OCI-LY3 (cell line): ENCODE measurements around the gene DYNC2LI1.

Source experiments
- H2AFZ ChIP-seq: fragments of 200-600, 300-600 bp; shearing (Covaris generic); 2 replicates; pipeline ENCODE4 v1.6.0; 2014; ENCODE audit warnings: antibody characterized with exemption, low read depth, low read length
- H3K27ac ChIP-seq: fragments of 200-600, 300-600 bp; sonication (generic); 2 replicates; pipeline ENCODE4 v1.5.1; 2014; ENCODE audit warnings: mild to moderate bottlenecking, low read length, moderate library complexity, mixed read lengths
- H3K27me3 ChIP-seq: fragments of 200-600, 300-600 bp; sonication (generic); 2 replicates; pipeline ENCODE4 v1.6.1; 2014; ENCODE audit warnings: low read depth, low read length, mixed read lengths
- H3K36me3 ChIP-seq: fragments of 200-600, 300-600 bp; sonication (generic); replicated peaks from 2 replicates; pipeline ENCODE3; 2014; ENCODE audit warnings: low read depth, low read length, mixed read lengths
- H3K4me1 ChIP-seq: fragments of 300-600, 200-600 bp; sonication (generic); 2 replicates; pipeline ENCODE4 v1.6.1; 2014; ENCODE audit warnings: low read length, mixed read lengths
- H3K4me2 ChIP-seq: fragments of 200-600, 300-600 bp; sonication (generic); 2 replicates; pipeline ENCODE4 v1.6.1; 2014; ENCODE audit warnings: low read length, mixed read lengths
- H3K4me3 ChIP-seq: fragments of 300-600, 200-600 bp; sonication (generic); 2 replicates; pipeline ENCODE4 v1.5.1; 2014; ENCODE audit warnings: antibody characterized with exemption, mild to moderate bottlenecking, low read length, moderate library complexity
- H3K79me2 ChIP-seq: fragments of 300-600, 200-600 bp; shearing (Covaris generic); 2 replicates; pipeline ENCODE4 v1.6.1; 2014; ENCODE audit warnings: mild to moderate bottlenecking, low read length, mixed read lengths
- H3K9ac ChIP-seq: fragments of 300-600, 200-600 bp; shearing (Covaris generic); 2 replicates; pipeline ENCODE4 v1.6.0; 2014; ENCODE audit warnings: mild to moderate bottlenecking, low read length, moderate library complexity
- H3K9me3 ChIP-seq: fragments of 200-600, 300-600 bp; shearing (Covaris generic); 2 replicates; pipeline ENCODE4 v1.6.1; 2014; ENCODE audit warnings: low read length, mixed read lengths; ENCODE audit not compliant: insufficient read depth
- H4K20me1 ChIP-seq: fragments of 200-600, 300-600 bp; sonication (generic); 2 replicates; pipeline ENCODE4 v1.6.1; 2016; ENCODE audit warnings: low read length, mixed read lengths; ENCODE audit not compliant: insufficient read depth
- EZH2phosphoT487 ChIP-seq: fragments of 200-600 bp; shearing (Covaris generic); IDR thresholded peaks from 2 replicates; pipeline ENCODE4 v1.6.1; 2018; ENCODE audit warnings: antibody characterized with exemption, mixed run types, low read depth
- TF ChIP-seq, protein P1 (sequence below): fragments of 200-600, 300-600 bp; sonication (generic); IDR thresholded peaks from 2 replicates; pipeline ENCODE4 v1.5.1; 2014; ENCODE audit warnings: antibody characterized with exemption, low read length, low read depth

DYNC2LI1 gene

DNA sequence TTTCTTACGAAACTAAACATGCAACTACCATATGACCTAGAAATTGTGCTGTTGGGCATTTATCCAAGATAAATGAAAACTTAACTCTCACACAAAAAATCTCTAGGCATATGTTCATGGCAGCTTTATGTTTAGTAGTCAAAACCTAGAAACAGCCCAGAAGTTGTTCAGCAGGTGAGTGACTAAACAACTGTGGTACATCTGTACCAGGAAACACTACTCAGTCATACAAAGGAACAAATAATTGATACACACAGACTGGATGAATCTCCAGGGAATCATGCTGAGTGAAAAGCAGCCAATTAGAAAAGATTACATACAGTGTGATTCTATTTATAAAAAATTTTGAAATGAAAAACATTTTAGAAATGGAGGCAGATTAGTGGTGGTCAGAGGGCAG lies 29.3 kb downstream of the DYNC2LI1 start:
- Histone ChIP-seq H3K9ac (no peak overlapping the region), H3K9me3 (no peaks in the 10 kb centered on the region), H3K27me3 (no peaks in the 10 kb centered on the region), H3K27ac (no peak overlapping the region), H3K4me1 (no peaks in the 10 kb centered on the region), H4K20me1 (no peaks in the 10 kb centered on the region), H3K4me3 (no peak overlapping the region), H3K36me3 (no peaks in the 10 kb centered on the region), H3K4me2 (no peak overlapping the region), H2AFZ (no peak overlapping the region), H3K79me2 (no peaks in the 10 kb centered on the region)
- TF ChIP-seq EZH2phosphoT487, result no peak
- TF ChIP-seq, protein P1, sequence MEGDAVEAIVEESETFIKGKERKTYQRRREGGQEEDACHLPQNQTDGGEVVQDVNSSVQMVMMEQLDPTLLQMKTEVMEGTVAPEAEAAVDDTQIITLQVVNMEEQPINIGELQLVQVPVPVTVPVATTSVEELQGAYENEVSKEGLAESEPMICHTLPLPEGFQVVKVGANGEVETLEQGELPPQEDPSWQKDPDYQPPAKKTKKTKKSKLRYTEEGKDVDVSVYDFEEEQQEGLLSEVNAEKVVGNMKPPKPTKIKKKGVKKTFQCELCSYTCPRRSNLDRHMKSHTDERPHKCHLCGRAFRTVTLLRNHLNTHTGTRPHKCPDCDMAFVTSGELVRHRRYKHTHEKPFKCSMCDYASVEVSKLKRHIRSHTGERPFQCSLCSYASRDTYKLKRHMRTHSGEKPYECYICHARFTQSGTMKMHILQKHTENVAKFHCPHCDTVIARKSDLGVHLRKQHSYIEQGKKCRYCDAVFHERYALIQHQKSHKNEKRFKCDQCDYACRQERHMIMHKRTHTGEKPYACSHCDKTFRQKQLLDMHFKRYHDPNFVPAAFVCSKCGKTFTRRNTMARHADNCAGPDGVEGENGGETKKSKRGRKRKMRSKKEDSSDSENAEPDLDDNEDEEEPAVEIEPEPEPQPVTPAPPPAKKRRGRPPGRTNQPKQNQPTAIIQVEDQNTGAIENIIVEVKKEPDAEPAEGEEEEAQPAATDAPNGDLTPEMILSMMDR, result no peak

DNA sequence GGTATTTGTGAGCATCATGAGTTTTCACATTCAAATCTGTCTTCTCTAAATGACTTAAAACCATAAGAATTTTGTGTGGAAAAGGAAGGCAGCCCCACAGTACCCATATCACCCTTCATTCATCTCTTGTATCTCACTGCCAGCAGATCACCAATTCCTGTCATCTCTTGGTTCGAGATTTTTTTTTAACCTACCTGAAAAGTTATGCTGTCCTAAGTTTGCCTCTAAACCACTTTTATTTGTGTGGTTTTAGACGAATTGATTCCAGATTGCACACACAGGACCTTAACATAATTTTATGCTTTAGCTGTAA lies 32.8 kb downstream of the DYNC2LI1 start:
- Histone ChIP-seq H3K79me2 (no peaks in the 10 kb centered on the region), H3K4me1 (no peaks in the 10 kb centered on the region), H3K4me3 (no peak overlapping the region), H3K27ac (no peak overlapping the region), H3K9ac (no peak overlapping the region), H3K4me2 (no peak overlapping the region), H3K36me3 (no peaks in the 10 kb centered on the region), H4K20me1 (no peaks in the 10 kb centered on the region), H2AFZ (no peak overlapping the region), H3K27me3 (no peaks in the 10 kb centered on the region), H3K9me3 (no peaks in the 10 kb centered on the region)
- no peak for TF ChIP-seq EZH2phosphoT487
- TF ChIP-seq, protein P1, result no peak

GRCh38 chr2:43810452-43810851 lies 36.6 kb downstream of the DYNC2LI1 start:
- TF ChIP-seq, protein P1, result no peak
- TF ChIP-seq EZH2phosphoT487, result no peak
- Histone ChIP-seq H3K36me3 (no peaks in the 10 kb centered on the region), H3K9ac (no peak overlapping the region), H2AFZ (no peak overlapping the region), H3K4me1 (no peaks in the 10 kb centered on the region), H3K27me3 (no peaks in the 10 kb centered on the region), H3K4me2 (no peak overlapping the region), H3K4me3 (no peak overlapping the region), H3K27ac (no peak overlapping the region), H3K9me3 (no peaks in the 10 kb centered on the region), H4K20me1 (no peaks in the 10 kb centered on the region), H3K79me2 (no peaks in the 10 kb centered on the region)

GRCh38 chr2:43810888-43811287 lies 37.0 kb downstream of the DYNC2LI1 start:
- H3K9ac ChIP-seq, result no peak overlapping the region
- H3K36me3 ChIP-seq, result no peaks in the 10 kb centered on the region
- H3K79me2 ChIP-seq, result no peaks in the 10 kb centered on the region
- H3K27ac ChIP-seq, result no peak overlapping the region
- no peaks in the 10 kb centered on the region for H3K4me1 ChIP-seq
- H3K9me3 ChIP-seq, result no peaks in the 10 kb centered on the region
- H3K4me2 ChIP-seq, result no peak overlapping the region
- H3K4me3 ChIP-seq, result no peak overlapping the region
- no peaks in the 10 kb centered on the region for H3K27me3 ChIP-seq
- no peak overlapping the region for H2AFZ ChIP-seq
- no peaks in the 10 kb centered on the region for H4K20me1 ChIP-seq
- TF ChIP-seq, protein P1, result no peak
- TF ChIP-seq EZH2phosphoT487, result no peak
